GM18517 (cell line): ENCODE data around the gene DPYSL4.

ENCODE experiments used
- ATAC-seq: cut with Tn5 transposase; IDR thresholded peaks from one replicate; pipeline ENCODE4 v1.9.1; 2021; ENCODE audit warnings: mild to moderate bottlenecking, moderate library complexity; ENCODE audit not compliant: unreplicated experiment

The DPYSL4 gene

DNA sequence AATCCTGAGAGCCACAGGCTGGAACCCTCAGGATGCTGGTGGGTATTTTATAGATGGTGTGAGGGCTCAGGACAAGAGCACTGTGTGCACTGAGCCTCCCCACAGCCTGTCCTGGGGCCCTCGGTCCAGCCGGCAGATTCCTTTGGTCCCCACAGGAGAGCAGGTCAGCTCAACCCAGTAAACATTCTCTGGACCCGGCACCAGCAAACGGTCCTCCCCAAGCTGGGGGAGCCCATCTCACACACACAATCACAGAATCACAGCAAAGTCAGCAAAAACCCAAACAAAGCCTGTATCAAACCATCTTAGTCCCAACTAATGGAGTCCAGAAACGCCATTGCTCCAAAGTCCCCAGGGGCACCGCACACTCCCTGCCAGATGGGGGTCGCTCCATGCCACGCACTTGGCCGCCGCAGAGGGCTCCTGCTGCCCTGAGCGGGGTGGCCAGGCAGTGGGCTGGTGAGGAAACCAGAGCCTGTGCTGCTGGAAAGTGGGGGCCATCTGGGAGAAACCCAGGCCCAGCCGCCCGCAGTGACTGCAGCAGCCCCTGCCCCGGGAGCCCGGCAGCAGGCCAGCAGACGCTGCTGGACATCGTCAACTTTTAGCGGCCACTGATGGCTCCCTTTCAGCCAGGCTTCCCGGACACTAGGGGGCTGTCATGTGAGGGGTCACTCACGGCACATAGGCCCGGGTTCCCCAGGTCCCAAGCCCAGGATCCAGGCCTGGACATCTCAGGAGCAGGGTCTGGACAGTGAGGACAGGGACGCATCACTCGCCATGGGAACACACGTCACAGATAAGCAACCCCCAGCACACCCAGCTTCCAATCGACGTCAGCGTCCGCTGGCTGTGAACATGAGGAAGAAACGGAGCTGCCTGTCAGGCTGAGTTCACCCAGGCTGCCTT is 52.6 kb downstream of the DPYSL4 start:
- ATAC-seq = no peak

DNA sequence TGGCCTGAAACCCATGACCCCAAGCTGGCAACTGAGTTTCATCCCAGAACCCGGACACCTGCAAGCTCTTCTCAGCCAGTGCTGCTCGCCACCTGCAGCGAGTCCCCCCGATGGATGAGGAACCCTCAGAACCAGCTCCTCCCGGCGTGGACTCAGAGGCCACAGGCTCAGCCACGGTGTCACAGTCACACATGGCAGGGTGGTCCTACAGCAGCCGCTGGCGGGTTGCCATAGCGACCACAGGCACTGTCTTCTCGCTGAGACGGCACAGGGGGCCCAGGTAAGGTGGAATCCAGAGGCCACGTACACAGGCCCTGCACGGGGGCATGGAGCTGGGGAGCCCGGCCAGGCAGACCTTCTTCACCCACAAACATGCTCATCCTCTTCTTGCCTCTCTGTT is 53.4 kb downstream of the DPYSL4 start:
- ATAC-seq = no peak

- ATAC-seq = no peak
These were observed 53.8 kb downstream of the DPYSL4 start for GRCh38 chr10:132240581-132240980.

DNA sequence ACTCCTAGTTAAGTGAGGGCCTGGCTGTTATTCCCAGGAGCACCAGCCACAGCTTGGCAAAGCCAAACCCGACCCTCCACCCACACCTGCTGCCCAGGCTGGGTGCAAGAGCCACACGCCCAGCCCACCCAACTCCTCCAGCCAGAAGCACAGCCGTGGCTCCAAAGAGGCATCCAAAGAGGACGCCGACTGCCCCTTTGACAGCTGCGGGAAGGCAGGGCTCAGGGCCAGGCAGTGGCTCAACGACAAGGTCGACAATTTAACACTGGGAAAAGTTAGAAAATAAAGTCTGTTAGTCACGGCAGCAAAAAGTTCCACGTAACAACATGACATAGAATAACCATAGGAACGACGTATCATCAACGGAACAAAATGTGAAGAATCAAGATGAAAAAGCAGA is 54.3 kb downstream of the DPYSL4 start:
- ATAC-seq = no peak

- ATAC-seq = no peak
These were observed 54.7 kb downstream of the DPYSL4 start for GRCh38 chr10:132241496-132241895.

DNA sequence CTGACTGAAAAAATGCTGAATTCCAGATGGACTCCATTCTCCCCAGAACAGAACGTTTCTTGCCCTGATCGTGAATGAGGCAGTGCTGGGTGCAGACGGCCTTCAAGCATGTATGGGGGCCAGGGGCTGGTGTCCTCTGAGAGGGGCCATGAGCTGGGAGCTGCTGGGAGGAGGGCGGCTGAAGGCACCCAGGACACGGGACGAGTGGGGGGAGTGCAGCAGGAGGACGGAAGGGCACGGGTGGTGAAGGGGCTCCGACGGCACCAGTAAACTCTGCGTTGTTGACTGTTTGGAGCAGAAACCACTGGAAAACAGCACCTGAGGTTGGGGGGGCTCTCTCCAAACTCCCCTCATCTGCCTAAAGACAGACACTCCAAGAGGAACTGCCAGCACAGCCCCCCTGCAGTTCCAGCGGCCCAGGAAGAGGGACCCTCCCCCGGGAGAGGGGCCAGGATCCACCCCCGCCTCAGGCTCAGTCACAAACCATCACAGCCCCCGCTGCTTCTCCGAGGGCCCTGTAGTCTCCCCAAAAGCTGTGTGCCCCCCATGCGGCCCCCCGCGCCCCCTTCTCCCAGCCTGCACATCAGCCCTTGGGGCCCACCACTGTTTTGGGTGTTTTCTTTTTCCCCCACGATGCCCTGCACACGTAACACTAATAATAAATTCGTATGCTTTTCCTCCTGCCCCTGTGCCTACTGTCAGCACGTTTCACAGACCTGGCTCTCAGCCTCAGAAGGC is 55.5 kb downstream of the DPYSL4 start:
- no peak for ATAC-seq

GRCh38 chr10:132243141-132243540 is 56.4 kb downstream of the DPYSL4 start:
- ATAC-seq = no peak

DNA sequence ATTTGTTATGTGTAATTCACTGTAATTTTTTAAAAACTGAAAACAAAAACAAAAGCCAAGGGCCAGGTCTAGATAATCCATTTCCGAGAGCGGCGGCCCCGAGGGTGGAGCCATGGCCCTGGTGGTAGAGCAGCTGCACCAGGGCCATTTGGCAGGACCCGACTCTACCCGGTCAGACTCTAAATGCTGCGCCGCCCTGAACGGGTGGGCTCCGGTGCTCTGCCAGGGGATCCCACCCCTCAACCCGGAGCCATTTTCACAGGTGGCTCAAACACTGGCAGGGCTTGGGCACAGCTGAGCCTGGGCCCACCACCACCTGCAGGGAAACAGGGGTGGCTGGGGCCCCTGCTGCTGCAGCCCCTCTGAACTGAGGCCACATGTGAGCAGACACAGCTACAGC is 56.9 kb downstream of the DPYSL4 start:
- no peak for ATAC-seq

DNA sequence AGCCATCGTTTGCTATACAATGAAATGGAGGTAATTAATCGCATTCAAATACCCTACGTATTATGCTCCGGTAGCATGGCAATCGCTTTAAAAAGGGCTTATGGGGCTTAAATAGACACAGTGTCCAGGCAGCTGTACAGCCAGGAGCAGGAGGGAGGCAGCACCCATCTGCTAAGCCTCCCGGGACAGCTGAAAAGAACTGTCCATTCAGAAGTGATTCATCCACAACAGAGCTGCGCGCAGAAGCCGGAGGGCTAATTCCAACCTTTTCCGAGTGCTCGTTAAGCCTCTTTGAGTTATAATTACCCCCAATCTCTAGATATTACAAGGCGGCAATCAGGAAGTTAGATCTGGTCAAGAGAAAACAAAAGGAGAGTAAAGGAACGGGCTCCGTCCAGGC is 58.3 kb downstream of the DPYSL4 start:
- ATAC-seq = no peak

DNA sequence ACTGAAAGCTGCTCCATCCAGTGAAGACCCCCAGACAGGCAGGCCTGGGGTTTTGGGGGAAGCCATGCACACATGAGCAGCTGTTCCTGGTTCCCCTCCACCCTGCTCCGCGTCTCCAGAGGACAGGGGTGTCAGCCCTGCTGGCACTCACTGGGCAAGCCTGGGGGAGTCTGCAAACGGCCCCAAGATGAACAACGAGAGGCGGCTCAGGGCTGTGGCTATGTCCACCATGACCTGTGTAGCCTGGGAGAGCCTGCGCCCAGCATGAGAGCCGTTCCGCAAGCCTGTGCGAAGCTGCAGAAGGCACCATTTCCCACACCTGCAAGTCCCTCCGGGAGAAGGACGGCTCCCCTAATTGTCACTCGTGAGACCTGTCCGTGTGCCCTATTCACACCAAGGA is 59.5 kb downstream of the DPYSL4 start:
- no peak for ATAC-seq

- ATAC-seq = no peak
These were observed 61.2 kb downstream of the DPYSL4 start for GRCh38 chr10:132247943-132248342.

DNA sequence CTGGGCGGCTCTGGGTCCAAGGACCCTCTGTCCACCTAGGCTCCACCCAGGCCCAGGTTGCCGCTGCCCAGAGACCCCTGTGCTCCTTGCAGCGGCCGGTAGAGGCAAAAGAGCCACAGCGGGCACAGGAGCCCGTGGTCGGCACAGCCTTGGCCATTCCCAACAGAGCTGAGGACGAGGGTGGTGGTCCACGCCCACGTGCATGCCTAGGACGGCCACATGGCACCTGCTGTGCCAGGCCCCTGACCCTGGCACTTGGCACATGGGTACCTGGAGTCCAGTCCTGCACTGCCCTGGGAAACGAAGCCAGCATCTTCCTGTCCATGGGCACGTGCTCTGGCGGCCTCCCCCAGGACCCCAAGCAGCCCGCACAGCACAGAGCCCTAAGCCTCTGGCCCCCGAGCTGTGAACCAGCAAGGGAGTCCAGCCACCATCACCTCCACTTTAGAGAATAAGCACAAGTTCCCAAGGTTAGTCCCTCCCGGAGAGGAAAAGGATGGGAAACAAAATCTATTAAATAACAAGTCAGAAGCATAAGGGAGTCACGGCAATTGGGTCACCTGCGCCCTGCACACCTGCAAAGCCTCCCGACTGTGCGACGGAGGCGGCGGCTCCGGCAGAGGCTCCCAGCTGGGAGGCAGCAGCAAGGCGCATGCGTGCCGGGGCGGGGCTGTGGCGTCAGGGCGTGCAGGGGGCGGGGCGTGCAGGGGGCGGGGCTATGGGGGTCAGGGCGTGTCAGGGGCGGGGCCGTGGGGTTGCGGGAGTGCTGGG is 61.9 kb downstream of the DPYSL4 start:
- ATAC-seq = no peak

GRCh38 chr10:132249226-132249724 is 62.5 kb downstream of the DPYSL4 start:
- no peak for ATAC-seq

DNA sequence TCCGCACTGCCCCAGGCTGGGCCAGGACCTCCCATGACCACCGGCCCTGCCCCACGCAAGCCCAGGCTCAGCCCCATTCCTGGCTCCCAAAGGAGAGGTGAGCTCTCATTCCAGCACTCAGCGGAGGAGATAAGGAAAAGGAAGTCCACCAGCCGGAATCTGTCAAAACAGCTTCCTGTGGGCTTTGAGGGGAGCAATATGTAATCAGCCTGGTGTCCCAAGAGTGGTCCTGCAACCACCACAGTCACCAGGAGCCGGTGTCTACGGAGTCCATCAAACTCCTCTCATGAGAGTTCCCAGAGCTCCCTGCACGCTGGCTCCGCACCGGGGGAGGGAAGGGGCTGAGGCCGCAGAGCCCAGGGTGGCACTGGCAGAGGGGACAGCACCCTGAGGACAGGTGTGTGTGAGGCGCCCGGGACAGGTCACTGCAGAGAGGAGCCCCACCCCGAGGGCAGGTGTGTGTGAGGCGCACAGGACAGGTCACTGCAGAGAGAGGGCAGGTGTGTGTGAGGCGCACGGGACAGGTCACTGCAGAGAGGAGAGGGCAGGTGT is 63.2 kb downstream of the DPYSL4 start:
- ATAC-seq = no peak

DNA sequence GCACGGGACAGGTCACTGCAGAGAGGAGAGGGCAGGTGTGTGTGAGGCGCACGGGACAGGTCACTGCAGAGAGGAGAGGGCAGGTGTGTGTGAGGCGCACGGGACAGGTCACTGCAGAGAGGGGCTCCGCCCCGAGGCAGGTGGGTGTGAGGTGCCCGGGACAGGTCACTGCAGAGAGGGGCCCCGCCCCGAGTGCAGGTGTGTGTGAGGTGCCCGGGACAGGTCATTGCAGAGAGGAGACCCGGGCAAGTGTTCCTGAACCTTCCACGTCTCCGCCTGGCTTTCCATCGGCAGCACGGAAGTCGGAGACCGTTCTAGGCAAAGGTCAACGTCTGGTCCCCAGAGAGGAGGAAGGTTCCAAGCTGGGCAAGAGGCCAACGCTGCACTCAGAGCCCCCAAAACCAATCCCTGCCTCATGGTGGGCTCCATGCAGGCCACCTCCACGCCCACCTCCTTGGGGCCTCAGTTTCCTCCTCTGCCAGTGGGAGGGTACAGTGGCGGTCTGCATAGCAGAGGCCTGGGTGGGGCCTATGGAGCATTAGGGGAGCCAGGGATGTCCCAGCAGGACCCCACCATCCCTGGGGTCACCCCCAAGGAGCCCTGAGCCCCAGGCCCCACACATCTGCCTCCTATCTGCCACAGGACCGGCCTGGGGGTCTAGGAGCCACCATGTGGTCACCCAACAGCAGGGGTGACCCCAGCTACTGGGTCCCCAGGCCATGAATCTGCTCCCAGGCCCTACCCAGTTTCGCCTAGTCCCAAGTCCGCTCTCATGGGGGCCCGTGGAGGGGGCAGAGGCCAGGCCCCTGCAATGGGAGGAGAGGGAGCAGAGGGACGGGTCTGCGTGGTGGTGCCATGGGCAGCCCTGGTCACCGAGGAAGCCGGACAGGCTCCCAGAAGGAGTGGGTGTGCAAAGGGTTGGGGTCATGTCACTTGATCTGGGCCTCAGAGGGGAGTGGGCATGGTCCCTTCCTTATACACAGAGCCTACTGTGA is 64.0 kb downstream of the DPYSL4 start:
- ATAC-seq = no peak

DNA sequence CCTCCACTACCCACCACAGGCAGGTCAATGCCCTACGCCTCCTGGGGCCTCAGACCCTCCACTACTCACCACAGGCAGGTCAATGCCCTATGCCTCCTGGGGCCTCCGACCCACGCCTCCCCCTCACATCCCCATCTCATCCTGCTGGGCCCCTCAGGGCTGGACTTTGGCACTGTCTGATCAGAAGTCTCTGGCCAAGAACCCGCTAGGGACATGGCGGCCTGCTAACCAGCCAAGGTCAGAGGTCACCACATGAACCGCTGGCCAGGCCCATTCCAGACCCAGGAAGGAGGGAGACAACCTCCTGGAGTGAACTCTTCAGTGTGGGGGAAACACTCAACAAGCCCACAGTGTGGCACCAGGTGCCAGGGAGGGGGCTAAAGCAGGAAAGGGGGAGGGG is 65.2 kb downstream of the DPYSL4 start:
- ATAC-seq = no peak

- no peak for ATAC-seq
These were observed 65.7 kb downstream of the DPYSL4 start for GRCh38 chr10:132252412-132252811.

DNA sequence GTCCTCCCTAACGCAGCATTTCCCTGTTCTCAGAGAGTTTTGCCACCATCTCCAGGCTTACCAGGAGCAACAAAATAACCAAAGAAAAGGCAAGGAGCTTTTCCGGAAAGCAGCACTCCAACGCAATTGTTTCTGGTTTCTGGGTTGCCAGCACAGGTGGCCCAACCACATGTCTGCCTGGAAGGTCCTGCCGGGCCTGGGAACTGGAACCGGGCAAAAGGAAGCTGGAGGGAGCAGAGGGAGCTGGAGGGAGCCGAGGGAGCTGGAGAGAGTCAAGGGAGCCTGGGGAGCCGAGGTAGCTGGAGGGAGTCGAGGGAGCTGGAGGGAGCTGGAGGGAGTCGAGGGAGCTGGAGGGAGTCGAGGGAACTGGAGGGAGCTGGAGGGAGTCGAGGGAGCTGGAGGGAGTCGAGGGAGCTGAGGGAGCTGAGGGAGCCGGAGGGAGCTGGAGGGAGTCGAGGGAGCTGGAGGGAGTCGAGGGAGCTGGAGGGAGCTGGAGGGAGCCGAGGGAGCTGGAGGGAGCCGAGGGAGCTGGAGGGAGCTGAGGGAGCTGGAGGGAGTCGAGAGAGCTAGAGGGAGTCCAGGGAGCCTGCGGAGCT is 66.4 kb downstream of the DPYSL4 start:
- no peak for ATAC-seq

DNA sequence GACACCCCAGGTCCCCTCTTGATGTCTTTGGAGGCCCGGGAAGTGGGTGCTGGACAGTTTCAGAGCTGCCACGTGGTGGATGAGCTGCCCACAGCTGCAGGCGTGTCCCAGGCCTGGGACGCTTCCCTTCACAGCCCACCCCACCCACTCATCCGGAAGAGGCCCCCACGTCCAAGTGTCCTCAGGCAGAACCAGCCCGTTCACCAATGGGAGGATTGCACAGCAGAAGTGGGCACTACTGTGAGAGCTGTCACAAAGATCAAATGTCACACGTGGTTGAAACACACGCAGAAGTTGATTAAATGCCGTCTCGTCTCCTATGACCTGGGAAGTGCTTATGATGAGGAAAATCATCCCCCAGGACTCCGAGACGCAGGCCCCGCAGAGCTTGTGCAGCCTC is 68.1 kb downstream of the DPYSL4 start:
- no peak for ATAC-seq
